H9 (cell line): ENCODE data around the gene DCUN1D2. TPM values are rescaled to one million over a fixed set of nuclear protein-coding genes. Genes with fewer than 3 reads are reported as not detected.

ENCODE experiments used
- DNase-seq: peaks from one replicate; pipeline ENCODE4 v3.0.0-alpha.2; 2017
- H2AFZ ChIP-seq: one replicate; pipeline ENCODE4 v1.6.1; 2013; ENCODE audit warnings: mild to moderate bottlenecking, low read length, control low read depth, moderate library complexity
- H2AK5ac ChIP-seq: 2 replicates; pipeline ENCODE4 v1.6.1; 2013; ENCODE audit warnings: low read length, control low read depth, mixed read lengths; ENCODE audit not compliant: insufficient read length
- H2BK120ac ChIP-seq: one replicate; pipeline ENCODE4 v1.6.1; 2013; ENCODE audit warnings: low read depth, mild to moderate bottlenecking, low read length, control low read depth, inconsistent platforms; ENCODE audit not compliant: poor library complexity, severe bottlenecking
- H2BK12ac ChIP-seq: 2 replicates; pipeline ENCODE4 v1.6.1; 2013; ENCODE audit warnings: low read length, control low read depth, mixed read lengths, low read depth; ENCODE audit not compliant: insufficient read length
- H2BK15ac ChIP-seq: 2 replicates; pipeline ENCODE4 v1.6.1; 2013; ENCODE audit warnings: low read depth, low read length, control low read depth
- H2BK20ac ChIP-seq: one replicate; pipeline ENCODE4 v1.6.1; 2013; ENCODE audit warnings: low read depth, mild to moderate bottlenecking, low read length, control low read depth, inconsistent platforms; ENCODE audit not compliant: poor library complexity, severe bottlenecking
- H2BK5ac ChIP-seq: 2 replicates; pipeline ENCODE4 v1.6.1; 2013; ENCODE audit warnings: low read length, control low read depth, mixed read lengths; ENCODE audit not compliant: insufficient read length
- H3K14ac ChIP-seq: 2 replicates; pipeline ENCODE4 v1.6.1; 2013; ENCODE audit warnings: low read length, control low read depth; ENCODE audit not compliant: insufficient read depth
- H3K18ac ChIP-seq: 2 replicates; pipeline ENCODE4 v1.6.1; 2013; ENCODE audit warnings: low read depth, mild to moderate bottlenecking, mixed read lengths, low read length, control low read depth; ENCODE audit not compliant: insufficient read length
- H3K23ac ChIP-seq: 2 replicates; pipeline ENCODE4 v1.6.1; 2013; ENCODE audit warnings: low read length, control low read depth, mixed read lengths, low read depth; ENCODE audit not compliant: insufficient read length
- H3K23me2 ChIP-seq: 2 replicates; pipeline ENCODE4 v1.6.1; 2013; ENCODE audit warnings: low read depth, mild to moderate bottlenecking, mixed read lengths, low read length, control low read depth; ENCODE audit not compliant: insufficient read length, poor library complexity, severe bottlenecking
- H3K27ac ChIP-seq: 2 replicates; pipeline ENCODE4 v1.5.1; 2013; ENCODE audit warnings: low read length, control low read depth, mixed read lengths, low read depth; ENCODE audit not compliant: insufficient read length
- H3K27me3 ChIP-seq: 2 replicates; pipeline ENCODE4 v1.6.1; 2013; ENCODE audit warnings: low read length, control low read depth, inconsistent platforms; ENCODE audit not compliant: insufficient read depth
- H3K4ac ChIP-seq: 2 replicates; pipeline ENCODE4 v1.6.1; 2013; ENCODE audit warnings: low read depth, mild to moderate bottlenecking, control low read depth, inconsistent platforms, low read length, moderate library complexity
- H3K4me1 ChIP-seq: 2 replicates; pipeline ENCODE4 v1.6.1; 2013; ENCODE audit warnings: low read length, control low read depth, inconsistent platforms; ENCODE audit not compliant: insufficient read depth
- H3K4me2 ChIP-seq: 2 replicates; pipeline ENCODE4 v1.6.1; 2013; ENCODE audit warnings: low read length, control low read depth, mixed read lengths; ENCODE audit not compliant: insufficient read length, insufficient read depth
- H3K56ac ChIP-seq: 2 replicates; pipeline ENCODE4 v1.6.1; 2013; ENCODE audit warnings: low read depth, mild to moderate bottlenecking, mixed read lengths, low read length, control low read depth; ENCODE audit not compliant: insufficient read length
- H3K79me1 ChIP-seq: 2 replicates; pipeline ENCODE4 v1.6.1; 2013; ENCODE audit warnings: low read depth, mild to moderate bottlenecking, moderate library complexity, low read length, control low read depth, inconsistent platforms; ENCODE audit not compliant: insufficient read depth, poor library complexity, severe bottlenecking
- H3K79me2 ChIP-seq: 2 replicates; pipeline ENCODE4 v1.6.1; 2013; ENCODE audit warnings: low read length, control low read depth, inconsistent platforms; ENCODE audit not compliant: insufficient read depth
- H3K9ac ChIP-seq: 2 replicates; pipeline ENCODE4 v1.6.1; 2013; ENCODE audit warnings: low read length, control low read depth, mixed read lengths; ENCODE audit not compliant: insufficient read length; ENCODE audit errors: extremely low read depth
- H3K9me3 ChIP-seq: one replicate; pipeline ENCODE4 v1.6.1; 2013; ENCODE audit warnings: low read depth, low read length, inconsistent platforms; ENCODE audit not compliant: control insufficient read depth
- H3T11ph ChIP-seq: one replicate; pipeline ENCODE4 v1.6.1; 2013; ENCODE audit warnings: mild to moderate bottlenecking, low read length, control low read depth, inconsistent platforms
- H4K20me1 ChIP-seq: one replicate; pipeline ENCODE4 v1.6.1; 2013; ENCODE audit not compliant: control insufficient read depth, insufficient read length, insufficient read depth
- H4K5ac ChIP-seq: 2 replicates; pipeline ENCODE4 v1.6.1; 2013; ENCODE audit warnings: low read depth, mild to moderate bottlenecking, mixed read lengths, low read length, control low read depth; ENCODE audit not compliant: insufficient read length
- H4K8ac ChIP-seq: replicated peaks from 2 replicates; pipeline ENCODE4 v1.6.1; 2013; ENCODE audit warnings: low read length, control low read depth, mixed read lengths, low read depth; ENCODE audit not compliant: insufficient read length
- H4K91ac ChIP-seq: 2 replicates; pipeline ENCODE4 v1.6.1; 2013; ENCODE audit warnings: low read depth, mild to moderate bottlenecking, moderate library complexity, mixed read lengths, low read length, control low read depth; ENCODE audit not compliant: insufficient read length
- H3K27ac Mint-ChIP-seq, 3 experiments: 2 replicates in 2 of 3; 3 replicates in 1 of 3; pipeline ENCODE4 v1.8.0; 2020 to 2021; ENCODE audit warnings: mixed read lengths in 3 of 3, mild to moderate bottlenecking in 1 of 3, moderate library complexity in 1 of 3
- H3K27me3 Mint-ChIP-seq: 2 replicates; pipeline ENCODE4 v1.8.0; 2021; ENCODE audit warnings: low read depth, mild to moderate bottlenecking, moderate library complexity, mixed read lengths
- H3K36me3 Mint-ChIP-seq, 3 experiments: 2 replicates in 2 of 3; 3 replicates in 1 of 3; pipeline ENCODE4 v1.8.0; 2020 to 2021; ENCODE audit warnings: low read depth in 3 of 3, mixed read lengths in 3 of 3; ENCODE audit not compliant: insufficient read depth in 1 of 3
- H3K4me1 Mint-ChIP-seq, 2 experiments: 2 replicates each; pipeline ENCODE4 v1.8.0; 2020; ENCODE audit warnings: mixed read lengths in 2 of 2
- H3K4me3 Mint-ChIP-seq, 2 experiments: 2 replicates in 1 of 2; 3 replicates in 1 of 2; pipeline ENCODE4 v1.8.0; 2020 to 2021; ENCODE audit warnings: mild to moderate bottlenecking in 2 of 2, mixed read lengths in 2 of 2, moderate library complexity in 1 of 2
- H3K9me3 Mint-ChIP-seq, 2 experiments: 2 replicates in 1 of 2; 3 replicates in 1 of 2; pipeline ENCODE4 v1.8.0; 2020; ENCODE audit warnings: mild to moderate bottlenecking in 2 of 2, mixed read lengths in 2 of 2, moderate library complexity in 1 of 2
- CTCF ChIP-seq: fragments of 200-600 bp; sonication (generic); conservative IDR thresholded peaks from 3 replicates; pipeline ENCODE4 v1.8.0; 2021; ENCODE audit warnings: antibody characterized with exemption, mild to moderate bottlenecking
- WGBS: extraction: QIAGEN DNeasy Blood & Tissue Kit; methylation state at CpG from one replicate; pipeline ENCODE4 v1.1.7; 2013; ENCODE audit warnings: missing lambda C conversion rate, low lambda C conversion rate, mixed read lengths; ENCODE audit not compliant: insufficient read length; ENCODE audit errors: extremely low coverage; 5-methylcytosine and 5-hydroxymethylcytosine counted together
- total RNA-seq: library from RNA; stranded (reverse); gene quantifications from 2 replicates; pipeline ENCODE4 v1.2.1, GENCODE V29; 2021

Gene DCUN1D2
- total RNA-seq, 1 experiment from 2014 or later, result 36.8 TPM

GRCh38 chr13:113477724-113478123 lies 12.8 kb downstream of the DCUN1D2 start:
- H4K91ac ChIP-seq, result no peak overlapping the region
- no peak overlapping the region for H2BK120ac ChIP-seq
- H4K20me1 ChIP-seq, result no peaks in the 10 kb centered on the region
- Mint-ChIP-seq H3K4me1 (no peaks in the 10 kb centered on the region), H3K27me3 (no peaks in the 10 kb centered on the region), H3K36me3 (peaks cover 2 to 72% (median 69%) of the 10 kb centered on the region in 3 experiments), H3K27ac (no peak overlapping the region), H3K4me3 (no peak overlapping the region), H3K9me3 (no peaks in the 10 kb centered on the region)
- no peak overlapping the region for H3T11ph ChIP-seq
- H2BK20ac ChIP-seq, result no peak overlapping the region
- no peak overlapping the region for H4K5ac ChIP-seq
- no peak overlapping the region for H3K23ac ChIP-seq
- no peaks in the 10 kb centered on the region for H3K27me3 ChIP-seq
- no peaks in the 10 kb centered on the region for H3K79me2 ChIP-seq
- no peak overlapping the region for H2BK15ac ChIP-seq
- H2AFZ ChIP-seq, result no peak overlapping the region
- H2AK5ac ChIP-seq, result no peak overlapping the region
- no peak for TF ChIP-seq CTCF
- no peak overlapping the region for H3K18ac ChIP-seq
- H4K8ac ChIP-seq, result no peak overlapping the region
- no peak overlapping the region for H3K14ac ChIP-seq
- no peak overlapping the region for H3K56ac ChIP-seq
- H3K9ac ChIP-seq, result no peak overlapping the region
- no peak overlapping the region for H3K4me2 ChIP-seq
- H3K4me1 ChIP-seq, result no peaks in the 10 kb centered on the region; the same call in 1 of the 2 replicates
- no peak overlapping the region for H3K4ac ChIP-seq
- no CpG with 5 or more reads among the region's 3 CpGs for whole genome bisulfite sequencing
- DNase-seq, result no peak
- H3K9me3 ChIP-seq, result no peaks in the 10 kb centered on the region
- no peak overlapping the region for H2BK12ac ChIP-seq
- no peak overlapping the region for H2BK5ac ChIP-seq
- H3K79me1 ChIP-seq, result no peaks in the 10 kb centered on the region
- H3K23me2 ChIP-seq, result peaks cover 2% of the 10 kb centered on the region
- no peak overlapping the region for H3K27ac ChIP-seq
